KMS-11 (cell line): ENCODE data around the gene LHFPL2.

Experiments used
- H2AFZ ChIP-seq: fragments of 200-600 bp; sonication (generic); 2 replicates; pipeline ENCODE4 v1.6.1; 2016; ENCODE audit warnings: antibody characterized with exemption, mixed run types, low read depth
- H3K27ac ChIP-seq: fragments of 200-600 bp; sonication (generic); 2 replicates; pipeline ENCODE4 v1.6.1; 2016; ENCODE audit warnings: mild to moderate bottlenecking, mixed run types
- H3K27me3 ChIP-seq: fragments of 200-600 bp; sonication (generic); 2 replicates; pipeline ENCODE4 v1.6.1; 2017; ENCODE audit warnings: mild to moderate bottlenecking, low read depth, mixed run types, moderate library complexity; ENCODE audit not compliant: insufficient read depth
- H3K36me3 ChIP-seq: fragments of 200-600 bp; sonication (generic); 2 replicates; pipeline ENCODE4 v1.6.1; 2017; ENCODE audit warnings: mild to moderate bottlenecking, mixed run types; ENCODE audit not compliant: insufficient read depth
- H3K4me1 ChIP-seq: fragments of 200-600 bp; sonication (generic); 2 replicates; pipeline ENCODE4 v1.6.1; 2016; ENCODE audit warnings: mild to moderate bottlenecking, low read depth, mixed run types; ENCODE audit not compliant: poor library complexity, severe bottlenecking
- H3K4me2 ChIP-seq: fragments of 200-600 bp; sonication (generic); 2 replicates; pipeline ENCODE4 v1.7.0; 2016; ENCODE audit warnings: mild to moderate bottlenecking, mixed run types
- H3K4me3 ChIP-seq: fragments of 200-600 bp; sonication (generic); IDR thresholded peaks from 2 replicates; pipeline ENCODE4 v1.6.1; 2017; ENCODE audit warnings: low read depth, low read length, mixed read lengths; ENCODE audit not compliant: insufficient read depth
- H3K79me2 ChIP-seq: fragments of 200-600 bp; sonication (generic); 2 replicates; pipeline ENCODE4 v1.6.1; 2016; ENCODE audit warnings: low read depth, mixed run types; ENCODE audit not compliant: insufficient read depth
- H3K9ac ChIP-seq: fragments of 200-600 bp; sonication (generic); 2 replicates; pipeline ENCODE4 v1.6.1; 2016; ENCODE audit warnings: mild to moderate bottlenecking, mixed run types
- H4K20me1 ChIP-seq: fragments of 200-600 bp; sonication (generic); 2 replicates; pipeline ENCODE4 v1.6.1; 2016; ENCODE audit warnings: mild to moderate bottlenecking, mixed run types; ENCODE audit not compliant: insufficient read depth
- CTCF ChIP-seq: fragments of 200-600 bp; sonication (generic); conservative IDR thresholded peaks from 2 replicates; pipeline ENCODE4 v1.6.1; 2017; ENCODE audit warnings: low read depth, mild to moderate bottlenecking, antibody characterized with exemption, low read length, moderate library complexity, mixed read lengths

The LHFPL2 gene

GRCh38 chr5:78653681-78654366 is 5.3 kb upstream of the LHFPL2 start:
- no peaks in the 10 kb centered on the region for H3K27me3 ChIP-seq
- H3K36me3 ChIP-seq: no peaks in the 10 kb centered on the region
- H3K4me2 ChIP-seq: no peak overlapping the region
- peaks cover 37% of the 10 kb centered on the region for H3K4me1 ChIP-seq
- H3K4me3 ChIP-seq: no peak overlapping the region
- no peak overlapping the region for H2AFZ ChIP-seq
- no peaks in the 10 kb centered on the region for H3K79me2 ChIP-seq
- H3K27ac ChIP-seq: no peak overlapping the region
- no peaks in the 10 kb centered on the region for H4K20me1 ChIP-seq
- TF ChIP-seq CTCF: no peak
- no peak overlapping the region for H3K9ac ChIP-seq

DNA sequence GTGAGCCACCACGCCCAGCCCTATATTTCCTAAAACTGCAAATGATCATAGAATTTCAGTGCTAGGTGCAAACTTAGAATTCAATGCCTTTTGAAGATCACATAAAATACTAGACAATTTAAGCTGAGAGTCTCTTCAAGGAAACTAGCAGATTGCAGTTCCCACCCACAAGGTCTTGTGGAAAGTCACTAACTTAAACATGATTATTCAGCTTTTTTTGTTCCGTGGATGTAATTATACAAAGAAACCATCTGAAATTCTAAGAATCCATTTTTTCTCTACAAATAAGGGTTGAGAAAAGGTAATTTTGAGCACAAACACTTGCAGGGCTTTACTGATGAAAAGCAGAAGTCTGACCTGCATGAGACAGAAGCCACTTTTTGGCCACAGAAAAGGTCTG is 4.5 kb upstream of the LHFPL2 start:
- H3K4me3 ChIP-seq: no peak overlapping the region
- no peak for TF ChIP-seq CTCF
- no peak overlapping the region for H3K9ac ChIP-seq
- no peaks in the 10 kb centered on the region for H3K27me3 ChIP-seq
- peaks cover 32% of the 10 kb centered on the region for H3K4me1 ChIP-seq
- H2AFZ ChIP-seq: no peak overlapping the region
- no peaks in the 10 kb centered on the region for H3K36me3 ChIP-seq
- no peaks in the 10 kb centered on the region for H4K20me1 ChIP-seq
- H3K27ac ChIP-seq: no peak overlapping the region
- H3K79me2 ChIP-seq: no peaks in the 10 kb centered on the region
- no peak overlapping the region for H3K4me2 ChIP-seq

DNA sequence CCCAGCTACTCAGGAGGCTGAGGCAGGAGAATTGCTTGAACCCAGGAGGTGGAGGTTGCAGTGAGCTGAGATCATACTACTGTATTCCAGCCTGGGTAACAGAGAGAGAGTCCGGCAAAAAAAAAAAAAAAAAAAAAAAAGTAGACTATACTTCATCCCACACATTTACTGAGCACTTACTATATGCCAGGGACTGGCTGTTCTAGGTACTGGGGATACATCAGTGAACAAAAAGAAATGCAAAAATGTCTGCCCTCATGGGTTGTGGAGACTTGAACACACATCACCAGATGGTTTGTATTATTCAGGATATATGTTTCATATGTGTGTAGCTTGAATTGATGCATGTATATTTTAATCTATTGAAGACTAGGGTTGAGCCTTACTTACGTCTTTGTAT is 2.9 kb upstream of the LHFPL2 start:
- Histone ChIP-seq H4K20me1 (no peaks in the 10 kb centered on the region), H3K4me1 (peaks cover 44% of the 10 kb centered on the region), H3K4me3 (no peak overlapping the region), H3K4me2 (no peak overlapping the region), H3K36me3 (no peaks in the 10 kb centered on the region), H3K9ac (no peak overlapping the region), H3K27me3 (no peaks in the 10 kb centered on the region), H3K79me2 (no peaks in the 10 kb centered on the region), H2AFZ (no peak overlapping the region), H3K27ac (no peak overlapping the region)
- no peak for TF ChIP-seq CTCF

- no peaks in the 10 kb centered on the region for H4K20me1 ChIP-seq
- TF ChIP-seq CTCF: no peak
- H3K27ac ChIP-seq: no peak overlapping the region
- no peak overlapping the region for H3K4me2 ChIP-seq
- H3K27me3 ChIP-seq: no peaks in the 10 kb centered on the region
- peaks cover 48% of the 10 kb centered on the region for H3K4me1 ChIP-seq
- H3K36me3 ChIP-seq: no peaks in the 10 kb centered on the region
- H2AFZ ChIP-seq: no peak overlapping the region
- H3K4me3 ChIP-seq: no peak overlapping the region
- H3K9ac ChIP-seq: no peak overlapping the region
- no peaks in the 10 kb centered on the region for H3K79me2 ChIP-seq
These were observed 2.0 kb upstream of the LHFPL2 start for GRCh38 chr5:78650531-78650930.
